Measurements from ENCODE around the gene WSCD2. TPM values are rescaled to one million over a fixed set of nuclear protein-coding genes. Genes with fewer than 3 reads are reported as not detected.
"Not testable (repeated sequence)": the region's sequence is repeated elsewhere in the genome, so short reads cannot be mapped to it uniquely, and the experiment has no call there.

The WSCD2 gene
- total RNA-seq, 2 experiments from 2014 or later, result not detected

DNA sequence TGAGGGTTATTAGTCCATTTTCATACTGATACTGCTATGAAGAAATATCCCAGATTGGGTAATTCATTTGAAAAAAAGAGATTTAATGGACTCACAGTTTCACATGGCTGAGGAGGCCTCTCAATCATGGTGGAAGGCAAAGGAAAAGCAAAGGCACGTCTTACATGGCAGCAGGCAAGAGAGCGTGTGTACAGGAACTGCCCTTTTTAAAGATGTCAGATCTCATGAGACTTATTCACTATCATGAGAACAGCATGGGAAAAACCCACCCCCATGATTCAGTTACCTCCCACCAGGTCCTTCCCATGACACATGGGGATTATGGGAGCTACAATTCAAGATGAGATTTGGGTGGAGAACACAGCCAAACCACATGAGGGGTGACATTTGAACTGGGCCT lies 96.0 kb downstream of the WSCD2 start:
- POLR2A ChIA-PET, CTCF ChIA-PET: not testable (repeated sequence)

DNA sequence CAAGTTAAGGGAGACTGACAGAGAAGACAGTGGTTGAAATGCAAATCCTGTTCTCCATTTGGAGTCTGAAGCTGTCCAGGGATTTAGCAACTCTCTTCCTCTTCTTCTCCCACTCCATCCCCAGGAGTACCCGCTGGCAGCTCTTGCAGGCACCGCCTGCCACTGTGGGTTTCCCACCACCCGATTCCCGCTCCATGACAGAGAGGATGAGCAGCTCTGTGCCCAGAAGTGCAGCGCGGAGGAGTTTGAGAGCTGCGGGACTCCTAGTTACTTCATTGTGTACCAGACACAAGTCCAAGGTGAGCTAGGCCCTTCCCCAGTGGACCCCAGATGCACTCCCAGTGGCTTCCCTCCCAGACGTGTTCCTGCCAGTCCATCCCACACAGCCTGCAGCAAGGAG lies 97.8 kb downstream of the WSCD2 start:
- POLR2A ChIA-PET, result no interaction called here
- CTCF ChIA-PET, result no interaction called here

DNA sequence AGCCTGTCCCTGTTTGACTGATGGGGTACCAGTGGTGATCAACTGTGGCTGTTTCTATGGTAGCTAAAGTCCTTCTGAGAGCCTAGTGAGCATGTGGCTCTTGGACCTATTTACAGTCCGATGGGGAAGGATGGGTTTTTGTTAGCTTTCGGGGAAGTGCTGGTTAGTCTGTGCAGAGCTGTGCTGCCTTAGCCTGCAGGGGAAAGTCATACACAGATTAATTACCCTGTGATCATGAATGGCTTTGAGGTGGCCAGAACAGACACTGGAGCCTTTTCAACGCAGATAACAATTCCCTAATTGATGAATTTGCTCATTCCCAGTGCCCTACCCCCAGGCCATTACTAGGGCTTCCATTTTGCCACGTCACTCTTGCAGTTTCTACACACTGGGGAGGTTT lies 99.7 kb downstream of the WSCD2 start:
- ChIA-PET POLR2A (no interaction called here), CTCF (interaction anchor here (1.1 kb wide), 1 partner anchor 16 kb away, joined by 3 read pairs; no protein-coding TSS in a partner anchor)

DNA sequence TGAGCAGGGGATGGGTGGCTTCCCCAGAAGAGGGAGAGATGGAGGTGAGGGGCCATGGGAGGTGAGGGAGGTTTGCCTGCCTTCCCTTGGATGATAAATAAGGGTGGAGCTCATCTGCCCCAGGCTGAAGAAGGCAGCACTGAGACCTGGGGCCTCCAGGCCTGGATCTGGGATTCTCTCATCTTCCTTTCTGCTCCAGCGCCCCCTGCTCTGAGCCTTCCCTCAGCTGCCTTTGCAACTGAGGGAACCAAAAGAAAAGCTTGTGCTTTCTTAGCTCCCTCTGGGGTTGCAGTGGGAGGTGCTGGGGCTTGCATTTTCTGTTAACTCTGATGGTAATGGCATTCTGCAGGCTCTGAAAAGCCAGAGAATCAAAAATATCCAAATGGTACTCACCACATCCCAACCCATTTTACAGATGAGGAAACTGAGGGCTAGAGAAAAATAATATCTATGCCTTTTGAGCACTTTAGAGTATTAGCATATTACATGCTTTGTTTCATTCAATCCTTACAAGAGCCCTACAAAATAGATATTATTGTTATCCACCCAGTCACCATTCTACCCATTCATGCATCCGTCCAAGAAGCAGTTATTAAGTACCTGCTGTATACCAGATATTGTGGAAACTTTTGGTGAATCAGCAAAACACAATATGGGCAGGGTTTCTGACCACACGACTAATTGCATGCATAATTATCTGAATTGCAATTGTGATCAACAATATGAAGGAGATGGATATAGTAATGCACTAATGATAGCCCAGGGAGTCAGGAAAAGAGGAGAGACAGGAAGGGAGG lies 102.2 kb downstream of the WSCD2 start:
- POLR2A ChIA-PET, result no interaction called here
- CTCF ChIA-PET, result no interaction called here

DNA sequence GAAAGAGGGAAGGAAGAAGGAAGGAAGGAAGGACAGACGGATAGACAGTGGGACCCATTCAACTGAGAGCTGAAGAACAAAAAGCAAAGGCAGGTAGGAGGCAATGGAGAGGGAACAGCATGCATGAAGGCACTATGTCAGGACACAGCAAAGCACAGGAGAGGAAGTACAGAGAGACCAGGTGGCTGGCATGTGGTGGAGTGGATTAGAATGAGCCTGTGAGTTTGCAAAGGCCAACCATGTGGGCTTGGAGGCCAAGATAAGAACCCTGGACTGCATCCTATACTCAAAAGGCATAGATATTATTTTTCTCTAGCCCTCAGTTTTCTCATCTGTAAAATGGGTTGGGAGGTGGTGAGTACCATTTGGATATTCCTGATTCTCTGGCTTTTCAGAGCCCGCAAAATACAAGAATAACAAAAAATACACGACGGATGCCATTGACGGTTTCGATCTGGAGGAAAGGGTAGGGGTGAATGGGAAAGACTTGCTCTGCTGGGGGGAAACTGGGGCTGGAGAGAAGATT lies 102.9 kb downstream of the WSCD2 start:
- POLR2A ChIA-PET, result no interaction called here
- CTCF ChIA-PET, result no interaction called here

DNA sequence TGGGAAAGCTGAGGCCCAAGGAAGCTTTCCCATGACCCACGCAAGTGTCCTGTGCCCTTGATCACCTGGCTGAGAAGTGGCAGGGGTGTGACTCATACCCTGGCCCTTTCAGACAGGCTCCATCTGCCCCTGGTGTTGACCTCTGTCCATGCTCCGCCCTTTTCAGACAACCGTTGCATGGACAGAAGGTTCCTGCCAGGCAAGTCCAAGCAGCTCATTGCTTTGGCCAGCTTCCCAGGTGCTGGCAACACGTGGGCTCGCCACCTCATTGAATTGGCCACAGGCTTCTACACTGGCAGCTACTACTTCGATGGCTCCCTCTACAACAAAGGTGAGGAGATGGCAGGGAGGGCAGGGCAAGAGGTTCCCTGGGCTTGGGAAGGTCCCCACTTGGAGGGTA lies 103.5 kb downstream of the WSCD2 start:
- CTCF ChIA-PET, result no interaction called here
- POLR2A ChIA-PET, result no interaction called here

DNA sequence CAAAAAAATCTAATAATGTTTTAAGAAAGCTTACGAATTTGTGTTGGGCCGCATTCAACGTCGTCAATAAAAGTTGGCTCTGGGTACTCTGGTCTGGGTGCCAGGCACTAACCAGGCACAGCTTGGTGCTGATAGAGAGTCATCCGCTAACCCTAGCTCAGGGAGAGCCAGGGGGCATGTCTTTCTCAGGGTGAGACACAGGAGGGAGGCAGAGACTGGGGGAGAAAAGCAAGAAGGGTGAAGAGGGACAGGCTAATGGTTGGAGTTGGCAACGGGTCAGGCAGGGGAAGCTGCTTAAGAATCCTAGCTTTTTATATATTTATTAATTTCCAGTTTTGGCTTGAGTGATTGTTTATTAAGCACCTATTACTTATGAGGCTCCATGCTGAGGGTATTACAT lies 105.1 kb downstream of the WSCD2 start:
- ChIA-PET POLR2A (no interaction called here), CTCF (interaction anchor here (1.1 kb wide), 1 partner anchor 40 kb away, joined by 3 read pairs; no protein-coding TSS in a partner anchor)

DNA sequence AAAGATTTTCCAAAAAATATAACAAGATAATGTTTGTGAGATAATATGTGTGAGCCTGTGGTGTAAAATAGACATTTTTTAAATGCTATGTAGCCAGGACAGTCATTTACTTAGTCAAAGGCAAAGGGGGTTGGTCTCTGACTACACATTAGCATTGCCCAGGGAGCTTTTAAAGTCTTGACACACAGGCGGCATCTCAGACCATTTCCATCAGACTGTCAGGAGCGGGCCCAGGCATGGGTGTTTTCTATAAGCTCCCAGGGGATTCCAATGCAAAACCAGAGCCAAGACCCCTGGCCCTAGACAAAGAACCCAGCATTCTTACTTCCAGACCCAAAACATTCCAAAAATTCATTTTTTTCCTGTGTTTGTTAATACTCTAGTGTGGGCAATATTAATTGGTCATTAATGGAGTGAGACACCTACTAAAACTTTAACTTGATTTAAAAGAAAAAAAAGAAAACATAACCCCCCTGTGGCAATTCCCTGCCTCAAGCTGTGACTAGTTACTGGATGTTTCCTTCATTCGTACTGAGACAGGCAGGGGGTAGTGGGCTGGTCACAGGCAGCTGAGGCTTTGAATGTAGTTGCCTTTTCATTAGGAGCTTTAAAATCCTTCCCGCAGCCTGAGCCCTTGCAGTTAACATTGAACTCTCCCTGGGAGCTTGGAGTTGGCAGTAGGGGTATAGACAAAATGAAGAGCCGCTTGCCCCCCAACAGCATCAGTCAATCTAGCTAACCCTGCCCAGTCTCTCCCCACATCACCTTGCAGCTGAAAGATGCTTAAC lies 106.3 kb downstream of the WSCD2 start:
- ChIA-PET POLR2A (no interaction called here), CTCF (no interaction called here)

DNA sequence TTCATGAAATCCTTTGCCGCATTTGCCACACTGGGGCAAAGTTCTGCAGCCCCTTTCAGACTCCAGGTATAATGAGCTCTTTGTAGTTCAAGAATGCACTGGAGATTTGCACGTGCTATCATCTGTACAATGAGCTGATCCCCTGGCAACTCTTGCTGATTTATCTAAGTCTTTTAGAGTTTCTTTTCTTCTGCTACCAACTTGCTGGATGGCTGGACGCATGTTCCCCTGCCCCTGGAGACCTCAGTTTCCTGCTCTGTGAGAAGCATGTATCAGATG lies 106.8 kb downstream of the WSCD2 start:
- ChIA-PET CTCF (no interaction called here), POLR2A (no interaction called here)

DNA sequence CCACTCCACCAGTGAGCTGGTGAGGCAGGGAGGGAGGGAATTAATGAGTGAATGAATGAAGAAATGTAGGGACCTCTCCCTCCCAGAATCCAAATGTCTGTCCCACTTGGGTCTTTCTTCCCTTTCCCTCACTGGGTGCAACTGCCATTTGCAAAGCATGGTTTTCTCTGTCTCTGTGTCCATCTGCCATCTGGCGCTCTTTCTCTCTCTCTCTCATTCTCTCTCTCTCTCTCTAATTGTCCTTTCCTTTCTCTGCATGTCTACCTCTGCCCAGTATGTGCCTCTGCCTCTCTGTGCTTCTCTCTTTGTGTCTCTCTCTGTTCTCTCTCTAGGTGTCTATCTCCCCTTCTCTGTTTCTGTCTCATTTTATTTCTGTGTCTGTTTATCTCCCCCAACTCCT lies 107.3 kb downstream of the WSCD2 start:
- CTCF ChIA-PET, result no interaction called here
- POLR2A ChIA-PET, result no interaction called here

DNA sequence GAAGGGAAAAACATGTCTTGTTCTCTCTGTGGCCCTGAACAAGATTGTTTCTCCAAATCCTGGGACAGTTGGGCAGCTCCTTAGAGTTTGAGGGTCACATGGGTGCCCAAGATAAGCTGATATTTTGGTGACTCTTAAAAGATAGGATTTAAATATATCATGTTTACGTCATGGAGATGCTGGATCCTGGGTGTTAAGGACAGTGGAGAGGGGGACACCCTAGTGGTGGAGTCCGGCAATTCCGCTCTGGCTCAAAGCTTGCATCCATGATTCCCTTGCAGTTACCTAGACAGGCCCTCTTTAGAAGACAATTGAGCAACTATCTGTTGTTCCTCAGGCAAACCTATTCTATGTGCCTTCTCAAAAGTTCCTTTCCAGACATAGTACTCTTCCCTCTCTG lies 108.2 kb downstream of the WSCD2 start:
- POLR2A ChIA-PET, result no interaction called here
- CTCF ChIA-PET, result no interaction called here

DNA sequence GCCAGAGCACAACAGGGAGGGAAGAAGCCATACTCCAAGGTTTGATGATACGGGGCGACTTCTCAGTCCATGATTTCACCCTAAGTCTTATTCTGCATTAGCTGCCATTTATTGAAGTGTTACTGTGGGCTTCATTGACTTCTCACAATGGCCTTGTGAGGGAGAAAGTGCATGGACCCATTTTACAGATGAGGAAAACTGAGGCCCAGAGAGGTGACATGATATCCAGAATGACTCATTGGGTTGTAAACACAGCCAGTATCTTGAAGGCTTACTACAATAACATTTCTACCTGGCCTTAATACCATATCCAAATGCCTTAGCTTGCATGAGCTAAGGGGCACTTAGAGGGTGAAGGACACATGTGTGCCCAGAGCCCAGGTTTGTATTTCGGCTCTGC lies 109.4 kb downstream of the WSCD2 start:
- ChIA-PET CTCF (interaction anchor here (0.5 kb wide), 1 partner anchor 34 kb away, joined by 3 read pairs; no protein-coding TSS in a partner anchor), POLR2A (no interaction called here)

DNA sequence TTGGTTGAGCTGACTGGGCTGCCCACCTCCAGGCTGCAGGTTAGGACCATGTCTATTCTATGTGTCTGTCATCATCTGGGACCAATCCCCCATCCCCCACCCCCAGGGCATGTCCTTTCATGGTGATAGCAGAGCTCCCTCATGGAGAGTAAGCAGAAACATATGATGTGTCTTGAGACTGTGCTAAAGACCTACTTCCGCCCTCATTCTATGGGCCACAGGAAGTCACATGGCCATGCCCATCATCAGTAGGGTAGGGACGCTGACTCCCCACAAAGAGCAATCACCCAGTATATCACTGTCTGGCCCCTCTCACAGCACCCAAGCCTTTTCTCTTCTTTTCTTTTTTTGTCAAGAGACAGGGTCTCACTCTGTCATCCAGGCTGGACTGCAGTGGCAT lies 110.3 kb downstream of the WSCD2 start:
- POLR2A ChIA-PET, result no interaction called here
- CTCF ChIA-PET, result no interaction called here

DNA sequence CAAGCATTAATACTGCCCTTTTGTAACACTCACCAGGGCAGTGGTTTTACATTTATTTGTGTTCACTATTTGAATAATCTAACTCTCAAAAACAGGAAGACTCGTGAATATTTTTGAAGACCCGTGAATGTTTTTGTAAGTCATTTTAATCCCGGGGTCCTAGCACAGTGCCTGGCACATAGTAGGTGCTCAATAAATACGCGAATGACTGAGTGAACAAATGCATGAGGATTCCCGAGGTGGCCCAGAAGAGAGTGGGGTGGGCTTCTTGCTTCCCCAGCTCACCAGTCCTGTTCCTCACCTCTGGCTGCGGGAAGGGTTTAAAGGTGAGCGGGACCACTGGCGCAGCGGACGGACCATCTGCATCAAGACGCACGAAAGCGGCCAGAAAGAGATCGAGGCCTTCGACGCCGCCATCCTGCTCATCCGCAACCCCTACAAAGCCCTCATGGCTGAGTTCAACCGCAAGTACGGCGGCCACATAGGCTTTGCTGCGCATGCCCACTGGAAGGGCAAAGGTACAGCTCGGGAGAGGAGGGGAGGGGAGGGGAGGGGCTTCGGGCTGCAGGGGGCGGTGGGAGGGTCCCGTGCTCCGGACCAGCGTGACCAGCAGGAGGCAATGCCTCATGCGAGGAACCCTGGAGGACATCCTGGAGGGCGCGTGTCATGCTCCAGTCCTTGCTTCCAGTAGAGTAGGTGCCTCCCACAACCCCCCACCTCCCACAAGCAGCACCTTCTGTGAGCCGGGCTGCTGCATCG lies 111.1 kb downstream of the WSCD2 start:
- POLR2A ChIA-PET, result no interaction called here
- CTCF ChIA-PET, result no interaction called here

DNA sequence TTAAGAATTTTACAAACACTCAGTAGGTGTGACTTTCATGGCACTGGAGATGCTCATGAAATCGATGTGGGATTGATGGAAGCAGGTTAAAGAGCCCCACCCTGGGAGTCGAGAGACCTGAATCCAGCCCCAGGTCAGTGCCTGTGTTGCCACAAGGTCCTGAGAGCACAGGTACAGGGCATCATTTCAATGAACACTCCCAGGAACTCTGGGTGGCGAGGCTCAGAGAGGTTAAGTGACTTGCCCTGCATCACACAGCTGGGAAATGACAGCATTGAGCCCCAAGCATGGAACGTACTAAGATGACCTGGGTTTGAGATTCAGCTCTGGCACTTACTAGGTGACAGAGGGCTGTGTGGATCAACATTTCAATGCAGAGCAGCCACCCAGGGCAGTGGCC lies 111.8 kb downstream of the WSCD2 start:
- POLR2A ChIA-PET, result no interaction called here
- CTCF ChIA-PET, result no interaction called here

DNA sequence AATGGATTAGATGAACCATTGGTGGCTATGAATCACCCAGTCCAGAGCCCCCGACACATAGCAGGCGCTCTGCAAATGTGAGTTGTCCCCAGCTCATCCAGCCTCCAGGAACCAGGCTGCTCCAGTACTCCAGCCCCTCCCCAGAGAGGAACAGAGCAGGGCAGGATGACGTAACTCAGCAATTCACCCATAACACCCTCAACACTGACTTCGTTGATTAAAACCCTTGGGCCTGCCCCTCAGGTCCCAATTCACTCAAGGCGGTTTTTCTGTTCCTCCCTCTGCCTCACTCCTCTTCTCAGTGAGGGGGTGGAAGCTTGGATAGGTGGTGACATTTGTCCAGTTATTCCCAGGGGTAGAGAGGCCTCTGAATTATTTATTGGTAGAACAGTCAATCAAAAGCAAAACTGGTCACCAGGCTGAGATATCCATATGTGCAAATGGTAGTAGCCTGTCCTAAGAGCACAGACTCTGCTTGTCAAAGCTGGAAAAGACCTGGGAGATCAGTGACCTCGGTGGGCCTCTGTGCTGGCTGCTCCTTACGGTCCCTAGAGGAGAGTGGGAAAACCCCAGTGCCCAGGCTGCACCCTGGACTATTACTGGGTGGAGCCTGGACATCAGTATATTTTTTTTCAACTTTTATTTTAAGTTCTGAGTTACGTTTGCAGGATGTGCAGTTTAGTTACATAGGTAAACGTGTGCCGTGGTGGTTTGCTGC lies 113.1 kb downstream of the WSCD2 start:
- POLR2A ChIA-PET, result no interaction called here

DNA sequence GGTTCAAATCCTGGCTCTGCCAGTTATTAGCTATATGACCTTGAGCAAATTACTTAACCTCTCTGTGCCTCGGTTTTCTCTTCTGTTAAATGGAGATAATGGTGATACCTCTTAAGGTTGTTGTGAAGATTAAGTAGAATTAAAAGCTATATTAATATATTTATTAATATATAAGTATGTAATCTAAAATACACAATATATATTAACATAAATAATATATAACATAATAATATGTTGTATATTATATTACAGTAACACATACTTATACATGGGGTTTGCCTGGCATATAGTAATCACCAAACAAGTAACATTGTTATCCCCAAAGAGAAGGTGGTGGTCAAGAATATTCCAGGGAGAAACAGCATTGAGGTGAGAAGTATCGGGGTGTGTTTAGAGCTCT lies 118.0 kb downstream of the WSCD2 start:
- CTCF ChIA-PET, result no interaction called here
- POLR2A ChIA-PET, result no interaction called here

More for the DNA sequence above, 113.1 kb downstream of the WSCD2 start:
- CTCF ChIA-PET, result no interaction called here

DNA sequence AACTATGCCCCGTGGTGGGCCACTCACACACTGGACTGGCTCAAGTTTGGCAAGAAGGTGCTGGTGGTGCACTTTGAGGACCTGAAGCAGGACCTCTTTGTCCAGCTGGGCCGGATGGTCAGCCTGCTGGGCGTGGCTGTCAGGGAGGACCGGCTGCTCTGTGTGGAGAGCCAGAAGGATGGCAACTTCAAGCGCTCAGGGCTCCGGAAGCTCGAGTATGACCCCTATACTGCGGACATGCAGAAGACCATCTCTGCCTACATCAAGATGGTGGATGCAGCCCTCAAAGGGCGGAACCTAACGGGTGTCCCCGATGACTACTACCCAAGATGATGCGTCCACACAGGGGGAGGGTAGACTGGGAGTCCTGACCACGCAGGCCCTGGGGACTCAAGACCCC lies 118.9 kb downstream of the WSCD2 start:
- ChIA-PET POLR2A (no interaction called here), CTCF (no interaction called here)

DNA sequence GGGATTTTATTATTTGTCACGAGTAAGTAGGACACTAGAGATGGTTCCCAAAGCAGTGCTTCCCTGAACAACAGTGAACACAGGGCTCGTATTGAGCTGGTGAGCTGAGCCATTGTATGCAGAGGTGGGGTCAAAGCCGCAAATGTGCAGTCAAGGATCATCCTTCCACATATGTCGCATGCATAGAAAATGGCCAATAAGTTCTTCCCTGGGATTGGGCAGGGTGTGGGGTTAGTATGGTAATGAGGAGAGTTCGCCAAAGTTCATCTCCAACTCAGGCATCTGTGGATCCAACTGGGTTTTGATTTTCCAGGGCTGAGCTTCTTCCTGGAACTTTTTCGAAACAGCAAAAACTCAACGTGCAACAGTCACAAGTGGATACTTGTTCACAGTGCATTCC lies 123.4 kb downstream of the WSCD2 start:
- CTCF ChIA-PET, result no interaction called here

DNA sequence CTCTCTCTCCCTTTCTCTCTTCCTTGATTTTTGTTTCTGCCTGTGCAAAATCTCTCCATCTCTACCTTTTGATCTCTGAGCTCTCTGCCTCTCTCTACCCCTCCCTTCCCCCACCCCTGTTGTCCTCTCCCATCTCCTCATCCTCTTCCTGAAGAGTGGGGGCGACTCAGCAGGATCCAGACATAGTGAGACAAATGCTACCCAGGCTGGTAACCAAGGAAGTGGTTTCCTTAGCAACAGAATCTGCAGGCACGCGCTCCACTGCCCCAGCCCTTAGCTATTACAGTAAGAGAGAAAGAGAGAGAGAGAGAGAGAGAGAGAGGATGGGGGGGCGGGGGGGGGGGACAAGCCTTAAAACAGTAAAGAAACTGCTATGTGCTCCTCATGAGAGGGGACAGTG lies 124.5 kb downstream of the WSCD2 start:
- ChIA-PET CTCF (no interaction called here), POLR2A (no interaction called here)

More for the DNA sequence above, 123.4 kb downstream of the WSCD2 start:
- POLR2A ChIA-PET, result no interaction called here
